HG02840 (cell line): ENCODE data around the gene CCDC32.

ENCODE experiments used
- ATAC-seq: cut with Tn5 transposase; IDR thresholded peaks from one replicate; pipeline ENCODE4 v1.9.1; 2021; ENCODE audit warnings: mild to moderate bottlenecking, moderate library complexity, moderate number of reproducible peaks; ENCODE audit not compliant: unreplicated experiment, low FRiP score

CCDC32 gene

GRCh38 chr15:40569129-40569953, 4.5 kb upstream of the CCDC32 start, which contains the start of gene RPUSD2:
TSS of gene RPUSD2 (plus strand) at chr15:40569299. CDS start at chr15:40569338, 39 bp downstream.
- peak; percentile 46 for ATAC-seq

GRCh38 chr15:40567111-40567510, 2.3 kb upstream of the CCDC32 start:
- no peak for ATAC-seq

DNA sequence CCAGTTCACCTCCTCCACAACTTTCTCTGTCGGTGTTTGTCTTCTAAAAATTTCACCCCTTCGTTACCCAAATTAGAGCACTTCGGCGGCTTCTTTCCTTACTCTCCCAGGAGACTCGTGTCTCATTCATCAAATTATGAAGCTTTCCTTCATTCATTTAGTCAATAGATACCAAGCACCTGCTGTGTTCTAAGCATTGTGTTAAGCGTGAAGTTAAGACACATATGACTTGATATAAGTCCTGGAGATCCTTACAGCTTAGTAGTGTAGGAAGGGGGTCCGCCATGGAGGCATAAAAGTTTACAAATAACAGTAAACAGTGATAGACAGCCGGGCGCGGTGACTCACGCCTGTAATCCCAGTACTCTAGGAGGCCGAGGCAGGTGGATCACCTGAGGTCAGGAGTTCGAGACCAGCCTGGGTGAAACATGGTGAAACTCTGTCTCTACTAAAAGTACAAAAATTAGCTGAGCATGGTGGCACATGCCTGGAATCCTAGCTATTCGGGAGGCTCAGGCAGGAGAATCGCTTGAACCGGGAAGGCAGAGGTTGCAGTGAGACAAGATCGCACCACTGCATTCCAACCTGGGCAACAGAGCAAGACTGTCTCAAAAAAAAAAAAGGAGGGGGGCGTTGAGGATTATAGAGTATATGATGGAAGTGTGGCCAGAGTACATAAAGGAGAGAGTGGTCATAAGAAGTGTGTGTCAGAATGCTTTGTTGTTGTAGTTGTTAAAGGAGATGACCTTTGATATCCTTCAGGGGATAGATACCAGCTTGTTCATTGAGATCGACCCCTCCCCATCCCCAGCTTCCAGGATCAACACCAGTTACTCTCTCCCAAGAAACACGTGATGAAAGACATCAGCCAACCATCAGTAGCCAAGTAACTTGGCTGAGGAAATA, 744 bp upstream of the CCDC32 start:
- no peak for ATAC-seq

DNA sequence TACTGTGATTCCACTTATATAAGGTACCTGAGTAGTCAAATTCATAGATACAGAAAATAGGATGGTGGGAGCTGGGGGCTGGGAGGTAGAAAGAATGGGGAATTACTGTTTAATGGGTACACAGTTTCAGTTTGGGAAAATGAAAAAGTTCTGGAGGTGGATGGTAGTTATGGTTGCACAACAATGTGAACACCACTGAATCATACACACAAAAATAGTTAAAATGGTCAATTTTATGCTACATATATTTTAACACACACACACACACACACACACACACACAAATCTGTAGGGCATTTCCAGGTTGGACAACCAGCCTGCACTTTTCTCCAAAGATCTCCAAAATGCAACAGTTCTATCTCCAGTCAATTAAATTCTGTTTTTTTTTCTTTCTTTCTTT, 1.4 kb downstream of the CCDC32 start:
- no peak for ATAC-seq

GRCh38 chr15:40562691-40563090, 2.2 kb downstream of the CCDC32 start:
- ATAC-seq = no peak

GRCh38 chr15:40558952-40559742, 5.7 kb downstream of the CCDC32 start:
- no peak for ATAC-seq

DNA sequence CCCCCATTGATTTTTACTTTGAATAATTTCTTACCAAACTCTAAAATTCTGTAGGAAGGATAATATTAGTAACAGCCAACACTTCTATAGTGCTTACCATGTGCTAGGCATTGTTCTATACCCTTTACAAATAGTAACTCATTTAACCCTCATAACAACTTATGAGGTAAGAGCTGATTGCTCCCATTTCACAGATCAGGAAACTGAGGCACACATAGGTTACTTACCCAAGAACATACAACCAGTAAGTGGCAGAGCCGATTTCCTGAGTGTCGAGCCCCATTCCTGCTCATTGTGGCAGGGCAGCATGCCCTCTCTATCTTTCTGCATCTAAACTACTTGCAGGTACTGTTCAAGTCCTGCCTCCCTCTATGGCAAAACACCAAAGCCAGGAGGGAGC, 9.0 kb downstream of the CCDC32 start:
- no peak for ATAC-seq

DNA sequence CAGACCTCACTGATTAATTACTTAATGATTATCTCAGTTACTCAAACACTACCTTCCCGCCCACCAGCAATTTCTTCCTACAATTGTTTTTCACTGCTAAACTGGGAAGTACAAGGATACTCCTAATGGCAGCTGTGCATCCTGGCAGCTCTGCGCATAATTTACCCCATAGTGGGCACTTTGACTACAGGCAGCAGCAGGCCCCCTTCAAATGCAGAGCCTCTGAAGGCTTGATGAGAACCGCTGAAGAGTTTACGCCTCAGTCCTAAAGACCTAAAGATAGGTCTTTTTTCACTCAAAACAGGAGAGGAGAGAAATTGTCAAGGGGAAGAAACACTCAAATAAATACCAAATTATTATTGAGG, 10.7 kb downstream of the CCDC32 start:
- ATAC-seq = no peak

DNA sequence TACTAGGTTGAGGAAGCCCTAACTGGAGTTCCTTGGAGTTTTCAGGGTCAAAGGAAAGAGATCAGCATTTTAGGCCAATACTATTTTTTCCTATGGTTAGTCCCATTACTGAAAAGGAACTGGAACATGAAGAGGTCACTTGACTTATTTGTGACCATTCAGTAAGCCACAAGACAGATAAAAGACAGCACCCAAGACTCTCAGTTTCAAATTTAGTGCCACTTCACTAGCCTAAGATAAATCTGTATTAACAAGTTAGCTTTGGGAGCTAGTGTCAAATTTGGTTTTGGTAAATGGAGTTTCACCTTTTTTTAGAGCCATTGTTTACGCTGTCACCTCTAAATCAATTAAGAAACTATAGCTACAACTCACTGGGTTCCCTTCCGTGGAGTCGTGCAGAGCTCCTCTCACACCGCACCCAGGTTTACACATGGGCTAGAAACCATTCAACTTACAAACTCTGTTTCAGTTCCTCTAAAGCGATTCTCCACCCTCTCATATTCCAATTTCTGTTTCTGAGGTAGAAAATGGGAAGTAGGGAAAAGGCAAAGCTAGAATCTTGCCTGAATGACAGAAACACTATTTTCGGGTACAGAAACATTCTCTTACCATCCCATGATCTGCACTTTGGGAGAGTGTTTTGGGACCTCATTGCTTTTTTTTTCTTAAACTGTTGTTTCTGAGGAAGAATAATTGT, 14.4 kb downstream of the CCDC32 start:
- ATAC-seq = peak; percentile 58

- ATAC-seq = no peak
These were observed 14.9 kb downstream of the CCDC32 start for GRCh38 chr15:40549894-40550293.

- ATAC-seq = no peak
These were observed 16.2 kb downstream of the CCDC32 start for GRCh38 chr15:40548610-40549009.

DNA sequence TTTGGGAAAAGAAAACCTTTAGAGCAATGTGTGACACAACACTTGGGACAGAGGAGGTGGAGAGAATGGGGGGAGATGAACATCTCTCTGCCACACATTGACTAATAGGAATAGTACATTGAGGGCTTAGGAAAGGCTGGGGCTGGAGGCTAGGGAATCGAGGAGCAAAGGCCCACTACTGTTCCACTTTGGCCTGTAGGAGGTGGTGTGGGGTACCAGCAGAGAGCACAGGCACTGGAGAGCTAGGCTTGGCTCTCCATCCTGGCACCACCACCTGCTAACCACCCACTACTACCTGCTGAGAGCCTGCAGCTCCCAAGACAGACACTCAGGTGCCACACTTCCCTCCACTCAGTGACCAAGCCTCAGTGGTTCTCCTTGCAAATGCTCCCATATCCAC, 19.4 kb downstream of the CCDC32 start:
- ATAC-seq = no peak

DNA sequence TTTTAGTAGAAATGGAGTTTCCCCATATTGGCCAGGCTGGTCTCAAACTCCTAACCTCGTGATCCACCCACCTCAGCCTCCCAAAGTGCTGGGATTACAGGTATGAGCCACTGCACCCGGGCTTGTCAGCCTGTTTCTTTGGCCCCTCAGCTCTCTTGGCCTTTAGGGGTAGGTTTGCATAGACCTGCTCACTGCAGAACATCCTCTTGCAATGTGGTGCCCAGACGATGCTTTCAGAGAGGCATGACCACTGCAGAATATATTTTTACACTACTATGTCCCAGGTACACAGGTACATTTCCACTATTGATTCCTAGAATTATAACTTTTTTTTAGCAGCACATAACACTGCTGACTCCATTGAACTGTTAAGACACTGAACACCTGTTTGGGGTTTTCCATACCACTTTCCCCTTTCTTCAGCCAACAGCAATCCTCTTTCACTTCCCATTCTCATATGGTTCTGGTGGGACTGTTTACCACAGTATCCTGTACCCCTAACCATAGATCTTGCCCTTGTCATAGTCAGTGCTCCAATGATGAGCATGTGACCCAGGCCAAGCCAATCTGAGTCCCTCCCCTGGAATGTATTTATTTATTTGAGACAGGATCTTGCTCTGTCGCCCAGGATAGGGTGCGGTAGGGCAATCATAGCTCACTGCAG, 21.1 kb downstream of the CCDC32 start:
- ATAC-seq = peak; percentile 58

- ATAC-seq = no peak
These were observed 21.8 kb downstream of the CCDC32 start for GRCh38 chr15:40543082-40543481.

DNA sequence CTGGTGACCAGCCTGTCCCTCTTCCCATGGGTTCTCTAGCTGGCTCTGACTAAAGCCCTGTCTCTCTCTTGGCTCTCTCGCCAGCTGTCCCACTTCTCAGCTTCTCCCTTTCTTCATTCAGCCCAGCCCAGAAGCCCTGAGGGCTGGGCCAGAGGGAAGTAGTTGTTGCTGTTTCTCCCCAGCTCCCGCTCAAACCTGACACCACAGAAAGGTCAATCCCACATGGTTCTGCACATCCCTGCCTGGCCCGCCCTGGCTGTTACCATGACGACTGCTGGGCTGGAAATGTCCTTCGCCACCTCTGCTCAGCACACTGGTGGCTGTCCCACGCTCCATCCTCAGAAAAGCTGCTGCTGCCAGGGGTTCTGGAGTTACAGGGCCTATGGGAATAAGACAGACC, 25.9 kb downstream of the CCDC32 start:
- ATAC-seq = no peak

GRCh38 chr15:40536501-40536900, 28.3 kb downstream of the CCDC32 start:
- no peak for ATAC-seq

- no peak for ATAC-seq
These were observed 30.5 kb downstream of the CCDC32 start for GRCh38 chr15:40534371-40534770.

DNA sequence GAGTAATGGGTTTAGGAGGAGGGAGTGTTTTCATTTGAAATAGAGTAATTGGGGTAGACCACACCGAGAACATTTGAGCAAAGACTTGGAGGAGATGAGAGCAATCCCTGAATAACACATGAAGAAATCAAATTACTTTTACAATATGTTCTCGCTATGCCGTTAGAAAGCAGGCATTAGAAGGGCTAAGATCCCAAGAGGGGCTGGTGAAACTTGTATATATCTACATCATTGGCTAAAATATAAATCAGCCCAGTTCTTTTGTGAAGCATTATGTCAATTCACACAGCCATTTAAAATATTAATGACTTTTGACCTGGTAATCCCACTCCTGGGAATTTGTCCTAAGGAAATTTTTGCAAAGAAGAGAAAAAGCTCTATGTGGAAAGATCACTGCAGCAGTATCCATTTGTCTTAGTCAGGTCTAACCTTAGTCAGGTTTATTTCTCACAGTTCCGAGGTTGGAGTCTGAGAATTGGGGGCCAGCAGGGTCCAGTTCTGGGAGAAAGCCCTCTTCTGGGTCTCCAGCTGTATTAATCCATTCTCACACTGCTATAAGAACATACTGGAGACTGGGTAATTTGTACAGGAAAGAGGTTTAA, 31.0 kb downstream of the CCDC32 start:
- no peak for ATAC-seq

GRCh38 chr15:40528801-40529200, 36.0 kb downstream of the CCDC32 start:
- ATAC-seq = no peak
